GM20000 (cell line): Measurements from ENCODE around the gene STUB1.

ENCODE experiments used
- DNase-seq: peaks from one replicate; pipeline ENCODE4 v3.0.0; 2012; ENCODE audit warnings: low spot score
- TF ChIP-seq, protein P1 (sequence below): IDR thresholded peaks from 2 replicates; pipeline ENCODE4 v1.5.1; 2012; ENCODE audit warnings: mild to moderate bottlenecking, control low read depth; ENCODE audit errors: extremely low read depth, missing control alignments

Gene STUB1

GRCh38 chr16:730666-731509, 50.7 kb downstream of the STUB1 start:
- TF ChIP-seq, protein P1, sequence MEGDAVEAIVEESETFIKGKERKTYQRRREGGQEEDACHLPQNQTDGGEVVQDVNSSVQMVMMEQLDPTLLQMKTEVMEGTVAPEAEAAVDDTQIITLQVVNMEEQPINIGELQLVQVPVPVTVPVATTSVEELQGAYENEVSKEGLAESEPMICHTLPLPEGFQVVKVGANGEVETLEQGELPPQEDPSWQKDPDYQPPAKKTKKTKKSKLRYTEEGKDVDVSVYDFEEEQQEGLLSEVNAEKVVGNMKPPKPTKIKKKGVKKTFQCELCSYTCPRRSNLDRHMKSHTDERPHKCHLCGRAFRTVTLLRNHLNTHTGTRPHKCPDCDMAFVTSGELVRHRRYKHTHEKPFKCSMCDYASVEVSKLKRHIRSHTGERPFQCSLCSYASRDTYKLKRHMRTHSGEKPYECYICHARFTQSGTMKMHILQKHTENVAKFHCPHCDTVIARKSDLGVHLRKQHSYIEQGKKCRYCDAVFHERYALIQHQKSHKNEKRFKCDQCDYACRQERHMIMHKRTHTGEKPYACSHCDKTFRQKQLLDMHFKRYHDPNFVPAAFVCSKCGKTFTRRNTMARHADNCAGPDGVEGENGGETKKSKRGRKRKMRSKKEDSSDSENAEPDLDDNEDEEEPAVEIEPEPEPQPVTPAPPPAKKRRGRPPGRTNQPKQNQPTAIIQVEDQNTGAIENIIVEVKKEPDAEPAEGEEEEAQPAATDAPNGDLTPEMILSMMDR: no peak
- no peak for DNase-seq

DNA sequence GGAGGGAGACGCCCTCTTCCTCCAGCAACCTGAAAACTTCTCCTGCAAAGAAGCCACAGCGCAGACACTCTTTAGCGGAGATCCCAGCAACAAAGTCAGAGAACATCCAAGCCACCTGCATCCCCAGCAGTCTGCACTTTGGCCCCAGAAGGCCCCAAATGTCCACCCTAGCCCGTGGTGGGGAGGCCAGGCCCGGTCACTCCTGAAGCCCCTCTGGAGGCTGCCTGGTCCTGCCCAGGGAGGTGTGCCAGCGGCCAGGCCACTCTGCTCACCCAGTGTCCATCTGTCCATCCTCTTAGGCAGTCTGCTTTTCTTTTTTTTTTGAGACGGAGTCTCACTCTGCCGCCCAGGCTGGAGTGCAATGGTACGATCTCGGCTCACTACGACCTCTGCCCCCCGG, 52.1 kb downstream of the STUB1 start:
- TF ChIP-seq, protein P1: no peak

More for the DNA sequence above, 52.1 kb downstream of the STUB1 start:
- no peak for DNase-seq
